H9 (cell line): ENCODE results near the gene RPL19. TPM values are rescaled to one million over a fixed set of nuclear protein-coding genes. Genes with fewer than 3 reads are reported as not detected.

ENCODE experiments used
- DNase-seq: peaks from one replicate; pipeline ENCODE4 v3.0.0-alpha.2; 2017
- H2AFZ ChIP-seq: one replicate; pipeline ENCODE4 v1.6.1; 2013; ENCODE audit warnings: mild to moderate bottlenecking, low read length, control low read depth, moderate library complexity
- H2AK5ac ChIP-seq: 2 replicates; pipeline ENCODE4 v1.6.1; 2013; ENCODE audit warnings: low read length, control low read depth, mixed read lengths; ENCODE audit not compliant: insufficient read length
- H2BK120ac ChIP-seq: one replicate; pipeline ENCODE4 v1.6.1; 2013; ENCODE audit warnings: low read depth, mild to moderate bottlenecking, low read length, control low read depth, inconsistent platforms; ENCODE audit not compliant: poor library complexity, severe bottlenecking
- H2BK12ac ChIP-seq: 2 replicates; pipeline ENCODE4 v1.6.1; 2013; ENCODE audit warnings: low read length, control low read depth, mixed read lengths, low read depth; ENCODE audit not compliant: insufficient read length
- H2BK15ac ChIP-seq: 2 replicates; pipeline ENCODE4 v1.6.1; 2013; ENCODE audit warnings: low read depth, low read length, control low read depth
- H2BK20ac ChIP-seq: one replicate; pipeline ENCODE4 v1.6.1; 2013; ENCODE audit warnings: low read depth, mild to moderate bottlenecking, low read length, control low read depth, inconsistent platforms; ENCODE audit not compliant: poor library complexity, severe bottlenecking
- H2BK5ac ChIP-seq: 2 replicates; pipeline ENCODE4 v1.6.1; 2013; ENCODE audit warnings: low read length, control low read depth, mixed read lengths; ENCODE audit not compliant: insufficient read length
- H3K14ac ChIP-seq: 2 replicates; pipeline ENCODE4 v1.6.1; 2013; ENCODE audit warnings: low read length, control low read depth; ENCODE audit not compliant: insufficient read depth
- H3K18ac ChIP-seq: 2 replicates; pipeline ENCODE4 v1.6.1; 2013; ENCODE audit warnings: low read depth, mild to moderate bottlenecking, mixed read lengths, low read length, control low read depth; ENCODE audit not compliant: insufficient read length
- H3K23ac ChIP-seq: 2 replicates; pipeline ENCODE4 v1.6.1; 2013; ENCODE audit warnings: low read length, control low read depth, mixed read lengths, low read depth; ENCODE audit not compliant: insufficient read length
- H3K23me2 ChIP-seq: 2 replicates; pipeline ENCODE4 v1.6.1; 2013; ENCODE audit warnings: low read depth, mild to moderate bottlenecking, mixed read lengths, low read length, control low read depth; ENCODE audit not compliant: insufficient read length, poor library complexity, severe bottlenecking
- H3K27ac ChIP-seq: 2 replicates; pipeline ENCODE4 v1.5.1; 2013; ENCODE audit warnings: low read length, control low read depth, mixed read lengths, low read depth; ENCODE audit not compliant: insufficient read length
- H3K27me3 ChIP-seq: 2 replicates; pipeline ENCODE4 v1.6.1; 2013; ENCODE audit warnings: low read length, control low read depth, inconsistent platforms; ENCODE audit not compliant: insufficient read depth
- H3K4ac ChIP-seq: 2 replicates; pipeline ENCODE4 v1.6.1; 2013; ENCODE audit warnings: low read depth, mild to moderate bottlenecking, control low read depth, inconsistent platforms, low read length, moderate library complexity
- H3K4me1 ChIP-seq: 2 replicates; pipeline ENCODE4 v1.6.1; 2013; ENCODE audit warnings: low read length, control low read depth, inconsistent platforms; ENCODE audit not compliant: insufficient read depth
- H3K4me2 ChIP-seq: 2 replicates; pipeline ENCODE4 v1.6.1; 2013; ENCODE audit warnings: low read length, control low read depth, mixed read lengths; ENCODE audit not compliant: insufficient read length, insufficient read depth
- H3K56ac ChIP-seq: 2 replicates; pipeline ENCODE4 v1.6.1; 2013; ENCODE audit warnings: low read depth, mild to moderate bottlenecking, mixed read lengths, low read length, control low read depth; ENCODE audit not compliant: insufficient read length
- H3K79me1 ChIP-seq: 2 replicates; pipeline ENCODE4 v1.6.1; 2013; ENCODE audit warnings: low read depth, mild to moderate bottlenecking, moderate library complexity, low read length, control low read depth, inconsistent platforms; ENCODE audit not compliant: insufficient read depth, poor library complexity, severe bottlenecking
- H3K79me2 ChIP-seq: 2 replicates; pipeline ENCODE4 v1.6.1; 2013; ENCODE audit warnings: low read length, control low read depth, inconsistent platforms; ENCODE audit not compliant: insufficient read depth
- H3K9ac ChIP-seq: 2 replicates; pipeline ENCODE4 v1.6.1; 2013; ENCODE audit warnings: low read length, control low read depth, mixed read lengths; ENCODE audit not compliant: insufficient read length; ENCODE audit errors: extremely low read depth
- H3K9me3 ChIP-seq: one replicate; pipeline ENCODE4 v1.6.1; 2013; ENCODE audit warnings: low read depth, low read length, inconsistent platforms; ENCODE audit not compliant: control insufficient read depth
- H3T11ph ChIP-seq: one replicate; pipeline ENCODE4 v1.6.1; 2013; ENCODE audit warnings: mild to moderate bottlenecking, low read length, control low read depth, inconsistent platforms
- H4K20me1 ChIP-seq: one replicate; pipeline ENCODE4 v1.6.1; 2013; ENCODE audit not compliant: control insufficient read depth, insufficient read length, insufficient read depth
- H4K5ac ChIP-seq: 2 replicates; pipeline ENCODE4 v1.6.1; 2013; ENCODE audit warnings: low read depth, mild to moderate bottlenecking, mixed read lengths, low read length, control low read depth; ENCODE audit not compliant: insufficient read length
- H4K8ac ChIP-seq: replicated peaks from 2 replicates; pipeline ENCODE4 v1.6.1; 2013; ENCODE audit warnings: low read length, control low read depth, mixed read lengths, low read depth; ENCODE audit not compliant: insufficient read length
- H4K91ac ChIP-seq: 2 replicates; pipeline ENCODE4 v1.6.1; 2013; ENCODE audit warnings: low read depth, mild to moderate bottlenecking, moderate library complexity, mixed read lengths, low read length, control low read depth; ENCODE audit not compliant: insufficient read length
- H3K27ac Mint-ChIP-seq, 3 experiments: 2 replicates in 2 of 3; 3 replicates in 1 of 3; pipeline ENCODE4 v1.8.0; 2020 to 2021; ENCODE audit warnings: mixed read lengths in 3 of 3, mild to moderate bottlenecking in 1 of 3, moderate library complexity in 1 of 3
- H3K27me3 Mint-ChIP-seq: 2 replicates; pipeline ENCODE4 v1.8.0; 2021; ENCODE audit warnings: low read depth, mild to moderate bottlenecking, moderate library complexity, mixed read lengths
- H3K36me3 Mint-ChIP-seq, 3 experiments: 2 replicates in 2 of 3; 3 replicates in 1 of 3; pipeline ENCODE4 v1.8.0; 2020 to 2021; ENCODE audit warnings: low read depth in 3 of 3, mixed read lengths in 3 of 3; ENCODE audit not compliant: insufficient read depth in 1 of 3
- H3K4me1 Mint-ChIP-seq, 2 experiments: 2 replicates each; pipeline ENCODE4 v1.8.0; 2020; ENCODE audit warnings: mixed read lengths in 2 of 2
- H3K4me3 Mint-ChIP-seq, 2 experiments: 2 replicates in 1 of 2; 3 replicates in 1 of 2; pipeline ENCODE4 v1.8.0; 2020 to 2021; ENCODE audit warnings: mild to moderate bottlenecking in 2 of 2, mixed read lengths in 2 of 2, moderate library complexity in 1 of 2
- H3K9me3 Mint-ChIP-seq, 2 experiments: 2 replicates in 1 of 2; 3 replicates in 1 of 2; pipeline ENCODE4 v1.8.0; 2020; ENCODE audit warnings: mild to moderate bottlenecking in 2 of 2, mixed read lengths in 2 of 2, moderate library complexity in 1 of 2
- CTCF ChIP-seq: fragments of 200-600 bp; sonication (generic); conservative IDR thresholded peaks from 3 replicates; pipeline ENCODE4 v1.8.0; 2021; ENCODE audit warnings: antibody characterized with exemption, mild to moderate bottlenecking
- WGBS: extraction: QIAGEN DNeasy Blood & Tissue Kit; methylation state at CpG from one replicate; pipeline ENCODE4 v1.1.7; 2013; ENCODE audit warnings: missing lambda C conversion rate, low lambda C conversion rate, mixed read lengths; ENCODE audit not compliant: insufficient read length; ENCODE audit errors: extremely low coverage; 5-methylcytosine and 5-hydroxymethylcytosine counted together
- total RNA-seq: library from RNA; stranded (reverse); gene quantifications from 2 replicates; pipeline ENCODE4 v1.2.1, GENCODE V29; 2021

RPL19 gene
- total RNA-seq, 1 experiment from 2014 or later, result 2,038 TPM

GRCh38 chr17:39174920-39175694 is 25.0 kb upstream of the RPL19 start:
- H3K9ac ChIP-seq, result no peak overlapping the region
- H3K23ac ChIP-seq, result no peak overlapping the region
- H3K9me3 ChIP-seq, result no peaks in the 10 kb centered on the region
- H3K4me2 ChIP-seq, result no peak overlapping the region
- H3K36me3 Mint-ChIP-seq, result peaks cover 7 to 36% (median 11%) of the 10 kb centered on the region in 3 experiments
- no peaks in the 10 kb centered on the region for H4K20me1 ChIP-seq
- H3K4me3 Mint-ChIP-seq, result peak overlapping the region; percentile 36 to 50; a peak in 4 of 5 replicates
- no peak overlapping the region for H2AK5ac ChIP-seq
- no peak overlapping the region for H3T11ph ChIP-seq
- H3K4ac ChIP-seq, result no peak overlapping the region
- no peak overlapping the region for H2BK120ac ChIP-seq
- peak; percentile 96 for TF ChIP-seq CTCF
- H2BK12ac ChIP-seq, result no peak overlapping the region
- H3K27ac Mint-ChIP-seq, result no peak overlapping the region; a peak in 2 of 7 replicates
- H2BK15ac ChIP-seq, result no peak overlapping the region
- H3K23me2 ChIP-seq, result no peaks in the 10 kb centered on the region
- no peaks in the 10 kb centered on the region for H3K9me3 Mint-ChIP-seq
- H4K5ac ChIP-seq, result no peak overlapping the region
- no peaks in the 10 kb centered on the region for H3K27me3 ChIP-seq
- H3K14ac ChIP-seq, result no peak overlapping the region
- H3K79me1 ChIP-seq, result no peaks in the 10 kb centered on the region
- H3K27me3 Mint-ChIP-seq, result peaks cover 6% of the 10 kb centered on the region
- no peak overlapping the region for H2BK20ac ChIP-seq
- no peak overlapping the region for H2AFZ ChIP-seq
- no peak overlapping the region for H2BK5ac ChIP-seq
- no peak overlapping the region for H3K56ac ChIP-seq
- peaks cover 31 to 52% of the 10 kb centered on the region in 2 experiments for H3K4me1 Mint-ChIP-seq
- WGBS, result no CpG with 5 or more reads among the region's 35 CpGs
- no peak overlapping the region for H3K27ac ChIP-seq
- H3K4me1 ChIP-seq, result no peaks in the 10 kb centered on the region; the same call in 1 of the 2 replicates
- no peaks in the 10 kb centered on the region for H3K79me2 ChIP-seq
- H3K18ac ChIP-seq, result no peak overlapping the region
- no peak overlapping the region for H4K8ac ChIP-seq
- peak; percentile 94 for DNase-seq
- no peak overlapping the region for H4K91ac ChIP-seq
